Stimulated activated CD4-positive, alpha-beta T cell treated with anti-CD3 and anti-CD28 coated beads, TNF-alpha, amount 100 ng/mL, for 4 hours (primary cell): ENCODE measurements around the gene ERC2.

Experiments used
- DNase-seq, 3 experiments: peaks; one replicate each; pipeline ENCODE4 v3.0.0-alpha.2; 2020; ENCODE audit warnings: low read depth in 3 of 3

ERC2 gene

GRCh38 chr3:55498520-55498919, 969.7 kb downstream of the ERC2 start:
- DNase-seq, result no peak

GRCh38 chr3:55497250-55497649, 971.0 kb downstream of the ERC2 start:
- DNase-seq, result no peak

GRCh38 chr3:55494976-55495375, 973.3 kb downstream of the ERC2 start:
- no peak for DNase-seq

- no peak for DNase-seq
Measured at GRCh38 chr3:55492976-55493375, 975.3 kb downstream of the ERC2 start.

GRCh38 chr3:55491296-55491816, 976.9 kb downstream of the ERC2 start:
- no peak for DNase-seq

- no peak for DNase-seq
Measured at GRCh38 chr3:55490276-55490913, 977.9 kb downstream of the ERC2 start.

- DNase-seq, result no peak
Measured at GRCh38 chr3:55489798-55490132, 978.5 kb downstream of the ERC2 start.

- DNase-seq, result no peak
Measured at GRCh38 chr3:55488398-55489055, 979.7 kb downstream of the ERC2 start.

- no peak for DNase-seq
Measured at GRCh38 chr3:55487381-55488241, 980.7 kb downstream of the ERC2 start.

GRCh38 chr3:55486857-55487380, 981.3 kb downstream of the ERC2 start, which contains the start of gene WNT5A:
Gene WNT5A (minus strand): TSS chr3:55487306. CDS start chr3:55486985, 321 bp downstream.
- no peak for DNase-seq

GRCh38 chr3:55486101-55486856, 982.0 kb downstream of the ERC2 start:
- no peak for DNase-seq

- no peak for DNase-seq
Measured at GRCh38 chr3:55484801-55485791, 983.2 kb downstream of the ERC2 start.

GRCh38 chr3:55484191-55484689, 984.0 kb downstream of the ERC2 start:
- DNase-seq, result no peak

GRCh38 chr3:55483196-55484095, 984.8 kb downstream of the ERC2 start:
- DNase-seq, result no peak

GRCh38 chr3:55482496-55483195, 985.6 kb downstream of the ERC2 start:
- DNase-seq, result no peak

- DNase-seq, result no peak
Measured at GRCh38 chr3:55481744-55482495, 986.3 kb downstream of the ERC2 start.

GRCh38 chr3:55480911-55481743, 987.1 kb downstream of the ERC2 start:
- no peak for DNase-seq
